DOHH2 (cell line): ENCODE measurements around the gene CCDC12.

Experiments used
- EZH2phosphoT487 ChIP-seq: fragments of 200-600 bp; sonication (generic); IDR thresholded peaks from 2 replicates; pipeline ENCODE4 v1.6.1; 2017; ENCODE audit warnings: borderline replicate concordance, mild to moderate bottlenecking, antibody characterized with exemption, low read length, moderate library complexity, mixed read lengths
- TF ChIP-seq, protein P1 (sequence below): fragments of 200-600 bp; sonication (generic); IDR thresholded peaks from one replicate; pipeline ENCODE4 v1.5.1; 2014; ENCODE audit warnings: antibody characterized with exemption, mild to moderate bottlenecking, low read depth, low read length; ENCODE audit not compliant: poor library complexity, severe bottlenecking

DNA sequence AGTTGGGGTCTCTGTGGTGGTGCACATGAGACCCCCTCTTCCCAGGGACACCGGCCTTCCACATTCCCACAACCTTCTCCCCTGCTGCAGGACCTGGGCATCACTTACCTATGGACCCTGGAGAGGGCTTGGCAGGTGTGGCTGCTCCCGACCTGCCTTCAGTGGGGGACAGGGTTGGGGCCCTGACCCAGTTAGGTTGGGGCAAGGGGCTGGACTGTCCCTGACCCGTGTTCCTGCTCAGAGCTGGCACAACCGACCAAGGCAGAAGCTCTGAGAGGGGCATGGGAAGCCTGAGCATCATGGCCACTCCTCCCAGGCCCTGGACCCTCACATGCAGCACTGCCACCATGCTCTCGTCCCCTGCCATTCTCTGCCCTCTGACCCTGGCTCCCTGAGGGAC is 9.0 kb upstream of the CCDC12 start:
- TF ChIP-seq, protein P1, sequence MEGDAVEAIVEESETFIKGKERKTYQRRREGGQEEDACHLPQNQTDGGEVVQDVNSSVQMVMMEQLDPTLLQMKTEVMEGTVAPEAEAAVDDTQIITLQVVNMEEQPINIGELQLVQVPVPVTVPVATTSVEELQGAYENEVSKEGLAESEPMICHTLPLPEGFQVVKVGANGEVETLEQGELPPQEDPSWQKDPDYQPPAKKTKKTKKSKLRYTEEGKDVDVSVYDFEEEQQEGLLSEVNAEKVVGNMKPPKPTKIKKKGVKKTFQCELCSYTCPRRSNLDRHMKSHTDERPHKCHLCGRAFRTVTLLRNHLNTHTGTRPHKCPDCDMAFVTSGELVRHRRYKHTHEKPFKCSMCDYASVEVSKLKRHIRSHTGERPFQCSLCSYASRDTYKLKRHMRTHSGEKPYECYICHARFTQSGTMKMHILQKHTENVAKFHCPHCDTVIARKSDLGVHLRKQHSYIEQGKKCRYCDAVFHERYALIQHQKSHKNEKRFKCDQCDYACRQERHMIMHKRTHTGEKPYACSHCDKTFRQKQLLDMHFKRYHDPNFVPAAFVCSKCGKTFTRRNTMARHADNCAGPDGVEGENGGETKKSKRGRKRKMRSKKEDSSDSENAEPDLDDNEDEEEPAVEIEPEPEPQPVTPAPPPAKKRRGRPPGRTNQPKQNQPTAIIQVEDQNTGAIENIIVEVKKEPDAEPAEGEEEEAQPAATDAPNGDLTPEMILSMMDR: no peak
- TF ChIP-seq EZH2phosphoT487: no peak
